Measurements from ENCODE around the gene POU2F1.

The POU2F1 gene

GRCh38 chr1:167229719-167230385 is 9.2 kb downstream of the POU2F1 start:
- TF ChIP-seq CTCF (IDR thresholded peaks at IDR 0.05): no peak
- H3K36me3 Mint-ChIP-seq (ENCODE audit: low read depth): no peaks in the 10 kb centered on the region
- H3K4me3 Mint-ChIP-seq: no peak overlapping the region
- H3K4me1 Mint-ChIP-seq: peaks cover 28% of the 10 kb centered on the region
- no peaks in the 10 kb centered on the region for H3K9me3 Mint-ChIP-seq
- no peak overlapping the region for H3K27ac Mint-ChIP-seq
- no peaks in the 10 kb centered on the region for H3K27me3 Mint-ChIP-seq (ENCODE audit: low read depth, poor library complexity)
- no peak for DNase-seq

DNA sequence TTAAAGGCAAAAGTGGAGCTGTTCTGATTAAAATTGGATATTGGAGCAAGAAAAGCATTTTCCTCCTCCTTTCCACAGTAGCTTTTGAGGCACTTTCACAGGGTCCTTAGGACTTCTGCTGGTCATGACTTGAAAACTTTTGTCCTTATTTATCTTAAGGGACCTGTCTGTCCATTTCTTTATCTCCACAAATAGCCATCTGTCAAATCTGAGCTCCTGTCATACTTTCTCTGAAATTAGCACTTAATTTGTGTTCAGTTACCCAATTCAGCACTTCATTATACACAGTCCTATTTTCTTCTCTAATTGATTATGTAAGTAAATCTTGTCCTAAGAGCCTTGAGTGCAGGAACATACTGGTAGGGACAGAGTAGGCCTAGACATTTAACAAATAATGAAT is 9.8 kb downstream of the POU2F1 start:
- no peak overlapping the region for H3K4me3 Mint-ChIP-seq
- peaks cover 22% of the 10 kb centered on the region for H3K4me1 Mint-ChIP-seq
- DNase-seq: no peak
- no peak overlapping the region for H3K27ac Mint-ChIP-seq
- no peaks in the 10 kb centered on the region for H3K36me3 Mint-ChIP-seq (ENCODE audit: low read depth)
- TF ChIP-seq CTCF (IDR thresholded peaks at IDR 0.05): no peak
- no peaks in the 10 kb centered on the region for H3K9me3 Mint-ChIP-seq
- no peaks in the 10 kb centered on the region for H3K27me3 Mint-ChIP-seq (ENCODE audit: low read depth, poor library complexity)

DNA sequence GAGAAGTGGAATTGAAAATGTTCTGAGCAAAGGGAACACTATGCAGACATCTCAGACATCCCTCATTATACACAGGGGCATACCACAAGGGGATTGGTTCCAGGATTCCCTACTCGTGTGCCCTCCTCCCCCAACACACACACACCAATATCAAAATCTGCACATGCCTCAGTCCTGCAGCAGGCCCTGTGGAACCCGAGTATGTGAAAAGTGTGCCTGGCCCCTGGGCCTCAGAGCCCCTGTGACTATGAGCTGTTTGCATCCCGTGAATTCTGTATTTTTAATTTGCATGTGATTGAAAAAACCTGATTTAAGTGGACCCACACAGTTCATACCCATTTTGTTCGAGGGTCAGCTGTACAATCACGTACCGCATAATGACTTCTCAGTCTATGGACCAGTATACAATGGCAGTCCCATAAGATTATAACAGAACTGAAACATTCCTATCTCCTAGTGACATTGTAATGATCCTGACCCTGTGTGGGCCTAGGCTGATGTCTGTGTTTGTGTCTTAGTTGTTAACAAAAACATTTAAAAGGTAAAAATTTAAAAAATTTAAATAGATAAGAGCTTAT is 11.3 kb downstream of the POU2F1 start:
- TF ChIP-seq CTCF (IDR thresholded peaks at IDR 0.05): no peak
- Mint-ChIP-seq H3K9me3 (no peaks in the 10 kb centered on the region), H3K27ac (no peak overlapping the region), H3K4me3 (no peak overlapping the region), H3K27me3 (ENCODE audit: low read depth, poor library complexity) (no peaks in the 10 kb centered on the region), H3K4me1 (peaks cover 11% of the 10 kb centered on the region), H3K36me3 (ENCODE audit: low read depth) (no peaks in the 10 kb centered on the region)
- no peak for DNase-seq

GRCh38 chr1:167232801-167233200 is 12.1 kb downstream of the POU2F1 start:
- Mint-ChIP-seq H3K36me3 (ENCODE audit: low read depth) (no peaks in the 10 kb centered on the region), H3K9me3 (no peaks in the 10 kb centered on the region), H3K27ac (no peak overlapping the region), H3K27me3 (ENCODE audit: low read depth, poor library complexity) (no peaks in the 10 kb centered on the region), H3K4me1 (peaks cover 14% of the 10 kb centered on the region), H3K4me3 (no peak overlapping the region)
- DNase-seq: no peak
- no peak for TF ChIP-seq CTCF (IDR thresholded peaks at IDR 0.05)

DNA sequence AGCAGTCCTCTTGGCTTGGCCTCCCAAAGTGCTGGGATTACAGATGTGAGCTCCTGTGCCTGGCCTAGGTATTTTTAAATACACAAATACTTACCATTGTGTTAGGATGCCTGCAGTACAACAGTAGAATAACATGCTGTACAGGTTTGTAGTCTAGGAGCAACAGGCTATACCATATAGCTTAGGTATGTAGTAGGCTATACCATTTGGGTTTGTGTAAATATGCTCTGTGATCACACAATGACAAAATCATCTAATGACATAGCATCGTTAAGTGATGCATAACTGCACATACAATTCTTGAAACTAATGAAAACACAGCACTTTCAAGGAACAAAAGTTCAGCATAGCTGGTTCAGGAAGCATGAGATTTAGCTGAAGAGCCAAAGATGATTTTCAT is 12.7 kb downstream of the POU2F1 start:
- TF ChIP-seq CTCF (IDR thresholded peaks at IDR 0.05): no peak
- no peak overlapping the region for H3K4me3 Mint-ChIP-seq
- no peak overlapping the region for H3K27ac Mint-ChIP-seq
- H3K4me1 Mint-ChIP-seq: peaks cover 10% of the 10 kb centered on the region
- no peaks in the 10 kb centered on the region for H3K9me3 Mint-ChIP-seq
- H3K27me3 Mint-ChIP-seq (ENCODE audit: low read depth, poor library complexity): no peaks in the 10 kb centered on the region
- DNase-seq: no peak
- H3K36me3 Mint-ChIP-seq (ENCODE audit: low read depth): peaks cover 3% of the 10 kb centered on the region

DNA sequence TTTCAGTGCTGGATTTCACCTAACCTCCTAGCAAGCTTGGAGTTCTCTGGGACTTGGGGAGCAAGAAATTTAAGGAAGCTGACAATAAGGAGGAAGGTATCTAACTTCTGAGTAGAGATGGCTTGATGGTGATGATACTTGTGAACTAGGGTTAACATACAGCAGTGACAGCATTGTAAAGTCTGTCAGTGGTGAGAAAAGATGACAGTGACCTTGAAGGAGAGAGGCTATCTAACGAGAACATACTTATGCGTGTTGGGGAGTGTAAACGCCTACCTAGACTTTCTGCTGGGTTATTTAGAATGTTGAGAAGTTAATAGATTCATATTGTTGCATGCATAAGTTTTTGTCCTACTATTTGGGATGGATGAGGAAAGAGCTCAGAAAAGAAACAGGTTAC is 16.3 kb downstream of the POU2F1 start:
- Mint-ChIP-seq H3K9me3 (no peaks in the 10 kb centered on the region), H3K36me3 (ENCODE audit: low read depth) (peaks cover 17% of the 10 kb centered on the region), H3K4me1 (peaks cover 5% of the 10 kb centered on the region), H3K4me3 (no peak overlapping the region), H3K27ac (no peak overlapping the region), H3K27me3 (ENCODE audit: low read depth, poor library complexity) (no peaks in the 10 kb centered on the region)
- no peak for TF ChIP-seq CTCF (IDR thresholded peaks at IDR 0.05)
- DNase-seq: no peak

Measured in nephron progenitor cell (in vitro differentiated cells).